ENCODE measurements around the gene HSBP1.

GRCh38 chr16:83862661-83863060 is 54.9 kb downstream of the HSBP1 start:
- TF ChIP-seq CTCF (conservative IDR thresholded peaks at IDR 0.05; ENCODE audit: low read length) (no peak), EZH2phosphoT487 (IDR thresholded peaks at IDR 0.05; ENCODE audit: borderline replicate concordance) (no peak)
